PC-9 (cell line): ENCODE results near the gene ARHGAP26. TPM values are rescaled to one million over a fixed set of nuclear protein-coding genes. Genes with fewer than 3 reads are reported as not detected.

Experiments
- BruUV-seq: library from RNA; stranded (reverse); fragments of 400-500 nt; replicated peaks from 2 replicates; lab custom pipeline; 2021; lab: Mats Ljungman, UMichigan
- CTCF ChIA-PET: fragments of 300-600 bp; sonication (Branson Sonifier 250); formaldehyde crosslinking; loops from one replicate; lab custom pipeline; 2022; ENCODE audit warnings: antibody characterized with exemption; lab: Charles Lee
- POLR2A ChIA-PET: fragments of 300-600 bp; sonication (Branson Sonifier 250); formaldehyde crosslinking; loops from one replicate; lab custom pipeline; 2022; ENCODE audit warnings: antibody characterized with exemption; ENCODE audit not compliant: unreplicated experiment; lab: Charles Lee
- DNase-seq, 2 experiments: peaks; one replicate each; pipeline versions ENCODE4 v3.0.0 to v3.0.0-alpha.2; 2015 to 2022; ENCODE audit warnings: mixed read lengths in 1 of 2
- H2AFZ ChIP-seq: fragments of 200-600 bp; sonication (generic); 2 replicates; pipeline ENCODE4 v1.8.1; 2017; ENCODE audit warnings: antibody characterized with exemption
- H3F3A ChIP-seq: fragments of 200-600 bp; sonication (generic); 2 replicates; pipeline ENCODE4 v1.8.1; 2017; ENCODE audit warnings: antibody characterized with exemption, mild to moderate bottlenecking, low read depth; ENCODE audit not compliant: insufficient read depth
- H3K27ac ChIP-seq: fragments of 200-600 bp; sonication (generic); 2 replicates; pipeline ENCODE4 v1.6.1; 2016; ENCODE audit warnings: mixed run types
- H3K27me3 ChIP-seq: fragments of 200-600 bp; sonication (generic); 2 replicates; pipeline ENCODE4 v1.6.1; 2016; ENCODE audit warnings: low read depth, mixed run types; ENCODE audit not compliant: insufficient read depth
- H3K36me3 ChIP-seq: fragments of 200-600 bp; sonication (generic); 2 replicates; pipeline ENCODE4 v1.6.1; 2016; ENCODE audit warnings: low read depth, mixed run types
- H3K4me1 ChIP-seq: fragments of 200-600 bp; sonication (generic); replicated peaks from 2 replicates; pipeline ENCODE4 v1.6.1; 2016; ENCODE audit warnings: mixed run types; ENCODE audit not compliant: insufficient read depth
- H3K4me2 ChIP-seq: fragments of 200-600 bp; sonication (generic); 2 replicates; pipeline ENCODE4 v1.6.1; 2017; ENCODE audit warnings: mixed run types
- H3K4me3 ChIP-seq: fragments of 200-600 bp; sonication (generic); 2 replicates; pipeline ENCODE4 v1.6.1; 2016; ENCODE audit warnings: mixed run types
- H3K79me2 ChIP-seq: fragments of 200-600 bp; sonication (generic); 2 replicates; pipeline ENCODE4 v1.6.1; 2017; ENCODE audit warnings: low read depth, mixed run types
- H3K9me2 ChIP-seq: fragments of 200-600 bp; sonication (generic); 2 replicates; pipeline ENCODE4 v1.8.1; 2017; ENCODE audit warnings: mild to moderate bottlenecking; ENCODE audit not compliant: insufficient read depth
- H3K9me3 ChIP-seq: fragments of 200-600 bp; sonication (generic); 2 replicates; pipeline ENCODE4 v1.8.1; 2016; ENCODE audit warnings: low read depth; ENCODE audit not compliant: insufficient read depth
- H4K20me1 ChIP-seq: fragments of 200-600 bp; sonication (generic); 2 replicates; pipeline ENCODE4 v1.8.1; 2017; ENCODE audit not compliant: insufficient read depth
- EZH2 ChIP-seq: fragments of 200-600 bp; sonication (generic); IDR thresholded peaks from 2 replicates; pipeline ENCODE4 v1.8.0; 2017; ENCODE audit warnings: antibody characterized with exemption, low read depth
- intact Hi-C: fragments of 100-400 bp; cut with micrococcal nuclease; formaldehyde crosslinking; loops from one replicate; pipeline ENCODE4 v1.10.0; 2022; ENCODE audit not compliant: unreplicated experiment
- total RNA-seq: library from RNA; stranded (reverse); gene quantifications from 2 replicates; pipeline ENCODE4 v1.2.3, GENCODE V29; 2021
- TF ChIP-seq, protein P1 (sequence below): fragments of 200-600 bp; sonication (generic); conservative IDR thresholded peaks from 2 replicates; pipeline ENCODE4 v1.6.1; 2017; ENCODE audit warnings: mixed run types, antibody characterized with exemption, mild to moderate bottlenecking, moderate library complexity

The ARHGAP26 gene
- total RNA-seq, 1 experiment from 2014 or later: 29.7 TPM

DNA sequence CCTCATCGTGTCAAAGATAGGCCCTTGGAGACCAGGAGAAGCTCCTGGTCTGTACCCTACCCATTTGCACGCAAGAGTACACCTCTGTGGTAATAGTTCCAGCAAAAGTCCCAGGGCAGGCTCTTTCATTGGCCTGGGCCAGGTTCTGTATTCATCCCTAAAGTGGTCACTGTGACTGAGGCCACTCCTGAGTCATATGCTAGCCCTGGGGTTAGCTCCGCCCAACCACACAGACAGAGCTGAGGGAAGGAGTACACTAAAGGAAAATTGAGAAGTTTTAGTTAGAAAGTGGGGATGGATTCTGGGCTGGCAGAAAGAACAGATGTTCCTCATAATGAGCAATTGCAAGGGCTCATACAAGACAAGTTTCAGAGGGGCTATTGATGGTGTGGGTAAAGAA lies 206.7 kb downstream of the ARHGAP26 start:
- no TSS peak for BruUV-seq
- H3F3A ChIP-seq: peaks cover 16% of the 10 kb centered on the region
- intact Hi-C loops: no loop called here
- H3K79me2 ChIP-seq: no peaks in the 10 kb centered on the region
- no peaks in the 10 kb centered on the region for H3K27me3 ChIP-seq
- H3K4me3 ChIP-seq: no peak overlapping the region
- no peak overlapping the region for H2AFZ ChIP-seq
- H3K4me1 ChIP-seq: peaks cover 16% of the 10 kb centered on the region
- H3K4me2 ChIP-seq: peak overlapping the region; percentile 8; the same call in 1 of the 2 replicates
- H4K20me1 ChIP-seq: no peaks in the 10 kb centered on the region
- TF ChIP-seq, protein P1, sequence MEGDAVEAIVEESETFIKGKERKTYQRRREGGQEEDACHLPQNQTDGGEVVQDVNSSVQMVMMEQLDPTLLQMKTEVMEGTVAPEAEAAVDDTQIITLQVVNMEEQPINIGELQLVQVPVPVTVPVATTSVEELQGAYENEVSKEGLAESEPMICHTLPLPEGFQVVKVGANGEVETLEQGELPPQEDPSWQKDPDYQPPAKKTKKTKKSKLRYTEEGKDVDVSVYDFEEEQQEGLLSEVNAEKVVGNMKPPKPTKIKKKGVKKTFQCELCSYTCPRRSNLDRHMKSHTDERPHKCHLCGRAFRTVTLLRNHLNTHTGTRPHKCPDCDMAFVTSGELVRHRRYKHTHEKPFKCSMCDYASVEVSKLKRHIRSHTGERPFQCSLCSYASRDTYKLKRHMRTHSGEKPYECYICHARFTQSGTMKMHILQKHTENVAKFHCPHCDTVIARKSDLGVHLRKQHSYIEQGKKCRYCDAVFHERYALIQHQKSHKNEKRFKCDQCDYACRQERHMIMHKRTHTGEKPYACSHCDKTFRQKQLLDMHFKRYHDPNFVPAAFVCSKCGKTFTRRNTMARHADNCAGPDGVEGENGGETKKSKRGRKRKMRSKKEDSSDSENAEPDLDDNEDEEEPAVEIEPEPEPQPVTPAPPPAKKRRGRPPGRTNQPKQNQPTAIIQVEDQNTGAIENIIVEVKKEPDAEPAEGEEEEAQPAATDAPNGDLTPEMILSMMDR: no peak
- no peak for TF ChIP-seq EZH2
- no peak for DNase-seq
- no peaks in the 10 kb centered on the region for H3K36me3 ChIP-seq
- no peaks in the 10 kb centered on the region for H3K9me2 ChIP-seq
- POLR2A ChIA-PET: interaction anchor here (0.7 kb wide), 1 partner anchor 56 kb away, joined by 3 read pairs; no protein-coding TSS in a partner anchor
- peak overlapping the region; percentile 44; the same call in 1 of the 2 replicates for H3K27ac ChIP-seq
- peaks cover 3% of the 10 kb centered on the region; the same call in 1 of the 2 replicates for H3K9me3 ChIP-seq
- CTCF ChIA-PET: no interaction called here

GRCh38 chr5:142977363-142978051 lies 207.3 kb downstream of the ARHGAP26 start:
- H2AFZ ChIP-seq: no peak overlapping the region
- H3F3A ChIP-seq: peaks cover 22% of the 10 kb centered on the region
- H3K79me2 ChIP-seq: no peaks in the 10 kb centered on the region
- ChIA-PET POLR2A (interaction anchor here (0.7 kb wide), 1 partner anchor 55 kb away, joined by 3 read pairs; no protein-coding TSS in a partner anchor), CTCF (no interaction called here)
- peaks cover 3% of the 10 kb centered on the region; the same call in 1 of the 2 replicates for H3K9me3 ChIP-seq
- H3K4me2 ChIP-seq: peak overlapping the region; percentile 8; the same call in 1 of the 2 replicates
- no peak overlapping the region for H3K4me3 ChIP-seq
- no peaks in the 10 kb centered on the region for H3K9me2 ChIP-seq
- no peaks in the 10 kb centered on the region for H4K20me1 ChIP-seq
- peak overlapping the region; percentile 44 for H3K27ac ChIP-seq
- DNase-seq: peak; percentile 62 to 69
- no TSS peak for BruUV-seq
- TF ChIP-seq, protein P1: no peak
- TF ChIP-seq EZH2: no peak
- H3K36me3 ChIP-seq: no peaks in the 10 kb centered on the region
- H3K27me3 ChIP-seq: no peaks in the 10 kb centered on the region
- H3K4me1 ChIP-seq: peaks cover 23% of the 10 kb centered on the region
- intact Hi-C loops: no loop called here

GRCh38 chr5:142978252-142978651 lies 208.1 kb downstream of the ARHGAP26 start:
- Histone ChIP-seq H4K20me1 (no peaks in the 10 kb centered on the region), H3K36me3 (no peaks in the 10 kb centered on the region), H3K27me3 (no peaks in the 10 kb centered on the region), H2AFZ (no peak overlapping the region), H3K4me2 (no peak overlapping the region), H3K79me2 (no peaks in the 10 kb centered on the region), H3K4me1 (peaks cover 30% of the 10 kb centered on the region), H3K9me2 (no peaks in the 10 kb centered on the region), H3K9me3 (peaks cover 3% of the 10 kb centered on the region; the same call in 1 of the 2 replicates), H3F3A (peaks cover 30% of the 10 kb centered on the region), H3K27ac (0 out of 2 replicates have a peak overlapping the region, but pooled peaks have one; percentile 5), H3K4me3 (no peak overlapping the region)
- ChIA-PET POLR2A (interaction anchor here (0.6 kb wide), 1 partner anchor 25 kb away, joined by 9 read pairs; no protein-coding TSS in a partner anchor), CTCF (no interaction called here)
- intact Hi-C loops: no loop called here
- TSS peak; percentile 10 for BruUV-seq
- no peak for DNase-seq
- TF ChIP-seq, protein P1: no peak
- no peak for TF ChIP-seq EZH2
